ENCODE measurements around the gene RRP1B. TPM values are rescaled to one million over a fixed set of nuclear protein-coding genes. Genes with fewer than 3 reads are reported as not detected.

Gene RRP1B
- total and polyA plus RNA-seq, 9 of the 15 experiments (the other 6 are each of a cell fraction or from before 2014, with no cell fraction given), result 6.8 to 66.6 (median 41.9) TPM

DNA sequence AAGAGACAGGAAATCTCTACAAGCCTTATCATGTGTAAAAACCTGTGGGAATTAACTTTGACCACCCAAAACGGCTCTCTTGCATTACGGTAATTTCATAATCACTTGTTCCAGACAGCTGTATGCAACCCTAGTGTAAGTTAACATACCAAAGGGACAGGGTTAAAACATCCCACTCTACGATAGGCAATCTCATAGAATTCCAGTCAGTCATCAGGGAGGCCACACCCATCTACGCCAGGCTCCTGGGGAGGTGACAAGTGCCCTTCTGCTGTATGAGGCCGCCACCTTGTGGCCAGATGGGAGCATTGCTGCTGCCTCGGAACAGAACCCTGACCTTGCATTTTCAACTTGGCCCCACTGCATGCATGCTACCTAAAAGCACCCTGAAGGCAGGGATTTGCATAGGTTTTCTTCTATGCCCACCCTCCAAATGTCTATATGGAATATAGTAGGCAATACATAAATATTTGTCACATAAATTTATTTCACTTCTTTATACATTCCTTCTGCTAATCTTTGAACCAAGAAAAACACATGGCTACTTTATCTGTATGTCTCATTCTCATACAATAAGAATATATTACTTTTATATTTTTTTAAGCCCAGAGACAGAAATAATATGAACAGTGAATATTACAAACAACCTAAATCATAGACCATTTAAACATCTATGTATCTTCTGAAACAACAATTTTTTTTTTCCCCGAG, 12.7 kb upstream of the RRP1B start (continued):
- TF ChIP-seq ZNF778 (CRISPR knock-in tag; IDR thresholded peaks at IDR 0.05) (no peak), ZNF507 (tag; conservative IDR thresholded peaks at IDR 0.05) (no peak), BRF2 (IDR thresholded peaks at IDR 0.05; ENCODE audit: borderline replicate concordance, insufficient read depth, insufficient read length) (no peak), ZNF134 (CRISPR knock-in tag; conservative IDR thresholded peaks at IDR 0.05) (no peak), ZSCAN32 (CRISPR knock-in tag; IDR thresholded peaks at IDR 0.05) (no peak), ZNF561 (CRISPR knock-in tag; conservative IDR thresholded peaks at IDR 0.05) (no peak), PML (IDR thresholded peaks at IDR 0.05; ENCODE audit: low read length) (no peak), ZNF140 (CRISPR knock-in tag; IDR thresholded peaks at IDR 0.05) (no peak), AFF1 (IDR thresholded peaks at IDR 0.05; ENCODE audit: low read depth in 1 of 2, partially characterized antibody in 2 of 2) (no peak), MYBL2 (IDR thresholded peaks at IDR 0.05; ENCODE audit: low read depth) (no peak), MYBL2 (CRISPR knock-in tag; IDR thresholded peaks at IDR 0.05; ENCODE audit: borderline replicate concordance) (no peak), CCNT2 (IDR thresholded peaks at IDR 0.05; ENCODE audit: borderline replicate concordance, extremely low read depth, insufficient read length, low read depth, low read length) (no peak), CBX3 (IDR thresholded peaks at IDR 0.05; ENCODE audit: borderline replicate concordance in 1 of 2, low read length in 2 of 2) (no peak), ARHGAP35 (IDR thresholded peaks at IDR 0.05; ENCODE audit: partially characterized antibody) (no peak), CREB3 (tag; conservative IDR thresholded peaks at IDR 0.05; ENCODE audit: low read depth) (no peak), NFYB (IDR thresholded peaks at IDR 0.05; ENCODE audit: extremely low read depth, insufficient read length) (no peak), ZNF253 (CRISPR knock-in tag; conservative IDR thresholded peaks at IDR 0.05) (no peak), HCFC1 (IDR thresholded peaks at IDR 0.05; ENCODE audit: low read depth, low read length) (peak; percentile 42; the same call in 1 of the 2 replicates), MYNN (IDR thresholded peaks at IDR 0.05) (no peak), MYNN (CRISPR knock-in tag; IDR thresholded peaks at IDR 0.05) (no peak), ZNF589 (CRISPR knock-in tag; IDR thresholded peaks at IDR 0.05; ENCODE audit: low read depth) (no peak), SMAD3 (CRISPR knock-in tag; conservative IDR thresholded peaks at IDR 0.05) (no peak), RB1 (IDR thresholded peaks at IDR 0.05; ENCODE audit: low read depth) (peak; percentile 88)

Measured in K562 (cell line).